ENCODE measurements around the gene LBHD2. TPM values are rescaled to one million over a fixed set of nuclear protein-coding genes. Genes with fewer than 3 reads are reported as not detected.

LBHD2 gene
- total and polyA plus RNA-seq, 2 of the 13 experiments (the other 11 are each of a cell fraction or from before 2014, with no cell fraction given) = 0.67 to 1.00 TPM

DNA sequence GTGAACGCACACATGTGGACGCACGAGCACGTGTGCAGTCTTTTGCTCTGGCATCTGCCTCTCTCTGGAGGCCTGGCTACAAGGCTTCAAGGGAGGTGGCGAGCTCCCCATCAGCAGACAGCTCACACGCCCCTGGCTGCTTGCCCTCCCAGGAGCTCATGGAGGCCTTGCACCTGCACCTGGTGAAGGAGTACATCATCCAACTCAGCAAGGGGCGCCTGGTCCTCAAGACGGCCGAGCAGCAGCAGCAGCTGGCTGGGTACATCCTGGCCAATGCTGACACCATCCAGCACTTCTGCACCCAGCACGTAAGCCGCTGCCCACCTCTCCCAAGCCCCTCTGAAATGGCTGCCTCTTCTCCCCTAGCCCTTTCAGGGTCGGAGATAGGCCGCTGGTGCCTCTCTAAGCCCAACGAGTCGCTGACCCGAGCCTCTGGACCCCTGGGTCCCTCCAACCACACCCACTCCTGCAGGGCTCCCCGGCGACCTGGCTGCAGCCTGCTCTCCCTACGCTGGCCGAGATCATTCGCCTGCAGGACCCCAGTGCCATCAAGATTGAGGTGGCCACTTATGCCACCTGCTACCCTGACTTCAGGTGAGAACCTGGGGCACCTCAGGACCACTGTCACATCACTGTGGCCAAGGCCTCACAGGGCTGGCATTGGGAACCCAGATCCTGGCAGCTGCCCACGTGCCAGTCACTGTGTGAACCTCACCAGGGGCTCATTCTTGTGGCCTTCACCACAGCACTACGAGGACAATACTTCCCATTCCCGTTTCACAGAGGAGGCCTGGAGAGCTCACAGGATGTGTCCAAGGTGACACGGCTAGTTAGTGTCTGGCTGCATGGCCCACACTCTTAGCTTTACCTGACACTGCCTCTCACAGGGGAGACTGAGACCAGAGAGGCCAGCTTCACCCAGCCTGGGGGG is 49.5 kb downstream of the LBHD2 start (continued):
- TF ChIP-seq, protein P1, sequence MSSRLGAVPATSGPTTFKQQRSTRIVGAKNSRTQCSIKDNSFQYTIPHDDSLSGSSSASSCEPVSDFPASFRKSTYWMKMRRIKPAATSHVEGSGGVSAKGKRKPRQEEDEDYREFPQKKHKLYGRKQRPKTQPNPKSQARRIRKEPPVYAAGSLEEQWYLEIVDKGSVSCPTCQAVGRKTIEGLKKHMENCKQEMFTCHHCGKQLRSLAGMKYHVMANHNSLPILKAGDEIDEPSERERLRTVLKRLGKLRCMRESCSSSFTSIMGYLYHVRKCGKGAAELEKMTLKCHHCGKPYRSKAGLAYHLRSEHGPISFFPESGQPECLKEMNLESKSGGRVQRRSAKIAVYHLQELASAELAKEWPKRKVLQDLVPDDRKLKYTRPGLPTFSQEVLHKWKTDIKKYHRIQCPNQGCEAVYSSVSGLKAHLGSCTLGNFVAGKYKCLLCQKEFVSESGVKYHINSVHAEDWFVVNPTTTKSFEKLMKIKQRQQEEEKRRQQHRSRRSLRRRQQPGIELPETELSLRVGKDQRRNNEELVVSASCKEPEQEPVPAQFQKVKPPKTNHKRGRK (CRISPR knock-in tag; IDR thresholded peaks at IDR 0.05) = no peak
- no peak for TF ChIP-seq ZNF138 (CRISPR knock-in tag; IDR thresholded peaks at IDR 0.05; ENCODE audit: low read depth)

DNA sequence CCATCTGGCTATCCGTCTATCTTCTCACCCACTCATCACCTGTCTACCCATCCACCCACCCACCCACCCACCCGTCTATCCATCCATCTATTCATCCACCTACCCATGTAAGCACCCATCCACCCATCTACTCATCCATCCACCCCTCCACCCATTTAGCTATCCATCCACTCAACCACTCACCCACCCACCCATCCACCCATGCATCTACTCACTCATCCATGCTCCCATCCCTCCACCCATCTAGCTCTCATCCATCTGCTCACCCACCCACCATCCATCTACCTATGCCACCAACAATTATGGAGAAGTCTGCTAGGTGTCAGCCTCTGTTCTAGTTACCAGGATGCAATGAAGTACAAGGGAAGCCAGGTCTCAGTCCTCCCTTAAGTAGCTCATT is 50.4 kb downstream of the LBHD2 start:
- POLR2A ChIA-PET = no interaction called here
- FAIRE-seq = no peak
- no peaks in the 10 kb centered on the region for H3K36me3 ChIP-seq (replicated peaks in 1 of 2; ENCODE audit: control insufficient read depth in 1 of 2, insufficient read depth in 2 of 2, low read length in 2 of 2)
- DNase-seq (ENCODE audit: low spot score) = no peak
- CTCF ChIA-PET (ENCODE audit: low intra/inter-chr PET ratio, low total read pairs) = no interaction called here
- H3K4me2 ChIP-seq (ENCODE audit: low read depth, low read length) = no peak overlapping the region
- H2AFZ ChIP-seq (ENCODE audit: low read length) = no peak overlapping the region
- no peak for ATAC-seq
- H4K20me1 ChIP-seq (ENCODE audit: insufficient read depth, low read length) = no peaks in the 10 kb centered on the region; the same call in 1 of the 2 replicates
- H3K4me3 ChIP-seq (replicated peaks in 1 of 3; ENCODE audit: insufficient read depth in 1 of 3, low read depth in 2 of 3, low read length in 3 of 3) = no peak overlapping the region
- no TSS peak for BruUV-seq (replicated peaks)
- H3K27me3 ChIP-seq (ENCODE audit: control insufficient read depth in 1 of 2, insufficient read depth in 2 of 2, low read length in 2 of 2) = peaks cover 2 to 25% of the 10 kb centered on the region in 2 experiments; a peak in 3 of 5 replicates
- H3K9ac ChIP-seq (ENCODE audit: insufficient read depth, low read depth, low read length) = no peak overlapping the region
- no peak overlapping the region for H3K27ac ChIP-seq (ENCODE audit: extremely low read length, insufficient read depth, low read length)
- WGBS (ENCODE audit: low lambda C conversion rate) = 19% methylated on average over 2 of the region's 2 CpGs
- in situ Hi-C loops (cut with HindIII; ENCODE audit: extremely low pct_ligation_motif_present, low pct_unique_long_range_greater_than_20kb) (no loop called here), intact Hi-C loops (cut with micrococcal nuclease; ENCODE audit: unreplicated experiment) (no loop called here)
- H3K4me1 ChIP-seq (ENCODE audit: insufficient read depth, low read length) = peaks cover 40% of the 10 kb centered on the region
- no peaks in the 10 kb centered on the region for H3K79me2 ChIP-seq (ENCODE audit: insufficient read depth, low read length)
- no peak for TF ChIP-seq ARNT2 (CRISPR knock-in tag; IDR thresholded peaks at IDR 0.05; ENCODE audit: low read depth)
- H3K9me3 ChIP-seq (ENCODE audit: low read length) = no peaks in the 10 kb centered on the region
